Amygdala (tissue), 56 donors: ENCODE results near the gene RGS6.

Source experiments
- DNase-seq, 56 donors: peaks; one replicate each; lab custom pipeline; 2025; lab: John Stamatoyannopoulos, UW

The RGS6 gene

DNA sequence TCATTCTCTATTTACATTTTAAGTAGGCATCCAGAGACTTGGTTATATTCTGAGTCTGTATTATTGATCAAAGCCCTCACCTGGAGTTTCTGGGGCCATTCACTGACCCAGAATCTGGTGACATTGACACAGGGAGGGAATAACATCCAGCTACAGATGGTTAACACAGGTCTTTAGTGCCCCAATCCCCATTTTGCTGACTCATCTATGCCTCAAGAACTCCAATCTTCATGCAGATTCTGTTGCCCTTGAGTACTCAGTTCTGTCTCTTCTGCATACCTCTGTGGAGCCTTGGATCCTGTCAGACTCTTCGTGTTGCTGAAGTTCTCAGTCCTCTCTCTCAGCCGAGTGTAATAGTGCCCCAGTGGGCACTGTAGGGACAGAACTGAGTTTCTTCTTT, 208.9 kb downstream of the RGS6 start:
- DNase-seq: no peak

DNA sequence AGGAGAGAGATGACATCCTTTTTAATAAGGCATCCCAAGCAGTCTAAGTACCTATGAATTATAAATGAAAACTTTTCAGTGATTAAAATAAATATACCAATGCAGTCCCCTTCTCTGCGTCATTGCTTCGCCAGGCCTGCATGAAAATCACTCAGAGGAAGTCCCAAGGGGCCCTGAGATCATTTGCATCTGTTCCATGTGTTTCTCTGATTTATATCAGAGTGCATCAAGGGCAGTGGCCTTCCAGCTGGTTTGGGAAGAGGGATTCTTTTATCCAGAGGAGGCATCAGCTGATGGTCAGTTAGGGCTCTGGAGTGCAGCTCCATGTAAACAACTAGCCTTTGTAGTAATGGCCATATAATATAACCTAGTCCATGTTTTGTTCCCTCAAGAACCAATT, 210.1 kb downstream of the RGS6 start:
- DNase-seq: no peak

DNA sequence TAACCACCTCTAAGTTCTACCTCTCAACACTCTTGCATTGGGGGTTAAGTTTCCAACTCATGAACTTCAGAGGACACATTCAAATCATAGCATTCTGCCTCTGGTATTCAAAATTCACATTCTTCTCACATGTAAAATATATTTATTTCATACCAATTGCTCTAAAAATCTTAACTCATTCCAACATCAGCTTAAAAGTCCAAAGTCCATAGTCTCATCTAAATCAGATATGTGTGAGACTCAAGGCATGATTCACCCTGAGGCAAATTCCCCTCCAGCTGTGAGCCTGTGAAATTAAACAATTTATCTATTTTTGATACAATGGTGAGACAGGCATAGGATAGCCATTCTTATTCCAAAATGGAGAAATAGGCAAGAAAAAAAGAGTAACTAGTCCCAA, 214.0 kb downstream of the RGS6 start:
- DNase-seq: no peak

DNA sequence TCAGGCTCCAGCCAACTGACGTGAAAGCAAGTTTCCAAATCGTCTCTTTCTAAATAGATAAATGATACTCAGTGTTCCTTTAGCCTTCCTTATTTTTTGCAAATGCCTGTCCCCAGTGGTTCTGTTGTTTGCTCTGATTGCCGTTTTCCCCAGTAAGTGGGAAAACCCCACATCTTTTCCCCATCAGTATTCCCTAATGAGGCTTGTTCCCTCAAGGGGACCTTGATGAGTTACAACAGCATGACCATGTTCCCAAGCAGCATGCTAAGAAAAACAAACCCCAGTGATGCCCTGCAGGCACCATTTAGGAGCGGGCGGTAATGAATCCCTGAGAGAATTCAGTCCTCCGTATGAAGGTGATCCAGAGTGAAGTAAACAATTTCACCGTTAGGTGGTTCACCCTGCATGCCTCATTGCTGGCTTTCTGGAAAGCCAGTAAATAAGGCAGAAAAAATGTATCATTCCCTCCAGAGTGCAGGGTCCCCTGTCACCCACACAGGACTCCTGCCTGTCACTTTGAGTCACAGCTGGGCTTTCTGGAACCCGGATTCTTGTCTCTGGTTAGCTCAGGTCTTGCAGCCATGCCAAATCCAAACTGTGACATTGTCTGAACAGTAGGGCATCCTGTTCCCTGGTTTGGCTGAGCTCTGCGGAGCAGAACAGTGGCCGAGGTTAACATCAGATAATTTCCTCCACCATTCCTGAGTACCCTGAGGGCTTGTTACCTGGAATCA, 222.6 kb downstream of the RGS6 start:
- no peak for DNase-seq

DNA sequence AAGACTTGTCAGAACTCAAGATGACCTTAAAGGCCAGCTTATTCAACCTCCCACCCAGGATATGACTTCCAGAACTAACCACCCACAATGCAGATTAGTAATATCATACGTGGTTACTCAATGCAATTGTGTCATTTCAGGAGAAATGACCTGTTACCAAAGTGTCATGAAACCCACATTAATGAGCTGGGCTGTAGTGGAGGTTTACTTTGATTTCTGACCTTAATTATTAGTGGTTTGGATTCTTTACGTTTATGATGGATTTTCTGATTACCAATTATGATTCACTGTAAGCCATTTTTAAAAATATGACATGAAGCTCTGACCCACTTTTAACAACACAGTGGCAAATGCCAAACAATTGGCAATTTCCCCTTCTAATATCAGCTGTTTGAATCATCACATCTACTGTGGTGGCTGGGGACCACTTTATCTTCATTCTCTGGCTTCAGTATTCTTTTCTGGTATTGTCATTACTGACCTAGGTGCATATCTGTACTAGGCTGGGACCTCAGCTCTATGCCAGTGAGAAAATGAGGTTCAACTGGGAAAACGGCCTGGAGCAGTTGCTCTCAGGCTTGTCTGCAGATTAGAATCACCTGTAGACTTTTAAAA, 223.3 kb downstream of the RGS6 start:
- no peak for DNase-seq

DNA sequence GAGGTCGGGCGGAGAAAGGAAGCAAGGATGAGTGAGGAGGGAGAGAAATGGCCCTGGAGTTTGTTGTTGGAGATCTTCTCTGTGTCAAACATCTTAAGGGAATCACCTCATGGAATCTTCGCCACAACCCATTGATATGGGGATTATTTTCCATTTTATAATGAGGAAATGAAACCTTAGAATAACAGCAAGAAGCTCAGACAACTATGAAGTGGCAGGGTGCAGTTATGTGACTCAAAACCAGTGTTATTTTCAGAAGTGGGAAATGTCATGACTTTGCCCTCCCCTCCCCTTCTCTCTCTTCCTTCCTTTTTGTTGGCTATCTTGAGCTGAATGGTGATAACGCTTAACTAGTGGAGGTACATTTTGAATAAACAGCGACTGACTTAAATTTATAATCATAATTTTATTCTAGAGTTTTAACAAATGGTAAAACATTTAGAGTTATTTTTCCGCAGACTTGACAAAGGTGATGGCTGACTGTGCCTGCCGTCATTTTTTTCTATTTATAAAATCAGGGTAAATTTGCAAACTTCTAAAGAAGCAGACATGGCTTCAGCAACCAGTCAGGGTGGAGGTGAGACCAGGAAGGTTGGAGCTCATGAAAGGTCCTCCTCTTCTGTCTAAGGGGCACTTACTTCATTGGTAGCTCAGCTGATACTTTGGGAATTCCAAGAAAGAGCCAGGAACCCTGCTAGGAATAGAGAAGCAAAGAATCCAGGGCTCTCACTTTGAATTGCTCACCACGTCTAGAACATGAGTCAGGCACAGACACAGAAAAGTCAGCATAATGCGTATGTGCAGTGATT, 232.4 kb downstream of the RGS6 start:
- DNase-seq: no peak

DNA sequence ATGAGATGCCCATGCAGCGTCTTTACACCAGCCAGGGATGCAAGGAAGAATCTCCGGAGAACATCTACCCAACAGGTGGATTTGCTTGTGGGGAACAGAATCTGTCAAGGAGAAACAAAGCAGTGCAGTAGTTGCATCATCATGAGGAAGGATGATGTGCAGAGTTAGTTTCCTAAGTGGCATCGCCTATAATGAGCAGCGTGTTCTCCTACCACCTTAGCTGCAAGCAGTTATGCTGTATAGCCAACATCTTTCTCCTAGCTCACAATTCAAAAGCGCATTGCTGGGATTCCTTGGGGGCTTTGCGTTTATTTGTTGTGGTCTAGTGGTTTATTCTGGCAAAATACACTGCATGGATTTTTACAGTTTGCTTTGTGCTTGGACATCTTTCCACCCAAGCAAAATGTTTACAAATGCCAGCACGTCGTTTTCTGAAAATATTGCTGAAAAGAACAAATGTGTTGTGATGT, 233.0 kb downstream of the RGS6 start:
- peak in 2 of 56 donors; percentile 5 to 38 for DNase-seq

DNA sequence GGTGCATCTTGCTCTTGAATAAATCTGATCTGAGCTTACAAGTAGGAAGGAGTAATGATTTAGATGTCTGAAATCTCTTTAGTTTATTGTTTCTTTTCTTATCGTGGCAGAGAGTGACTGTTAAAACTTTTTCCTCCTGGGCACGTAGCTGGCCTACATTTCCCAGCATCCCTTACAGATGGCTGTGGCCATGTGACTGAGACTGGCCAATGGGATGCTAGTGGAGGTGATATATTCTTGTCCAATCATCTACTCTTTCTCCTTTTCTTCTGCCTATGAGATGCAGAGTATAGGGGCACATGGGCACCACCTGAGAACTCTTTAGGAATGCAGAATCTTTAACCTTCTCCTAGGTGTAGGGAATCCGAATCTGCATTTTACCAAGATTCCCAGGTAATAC, 237.3 kb downstream of the RGS6 start:
- no peak for DNase-seq

DNA sequence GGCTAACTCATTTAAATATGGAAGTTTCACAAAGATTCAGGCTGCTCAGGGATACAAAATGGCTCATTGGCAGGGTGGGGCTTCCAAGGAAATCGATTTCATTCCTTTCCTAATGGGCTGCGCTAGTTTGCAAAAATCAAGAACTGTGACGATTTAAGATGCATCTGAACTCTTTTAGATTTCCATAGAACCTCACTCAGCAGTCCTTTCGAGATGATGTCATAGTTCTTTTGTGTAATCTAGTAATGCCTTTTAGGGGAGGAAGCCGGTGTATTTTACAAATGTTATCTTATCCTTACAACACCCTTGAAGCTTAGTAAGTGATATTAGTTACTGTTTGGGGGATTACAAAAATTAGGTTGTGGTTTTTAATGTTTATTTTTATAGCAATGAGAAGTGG, 239.8 kb downstream of the RGS6 start:
- no peak for DNase-seq

DNA sequence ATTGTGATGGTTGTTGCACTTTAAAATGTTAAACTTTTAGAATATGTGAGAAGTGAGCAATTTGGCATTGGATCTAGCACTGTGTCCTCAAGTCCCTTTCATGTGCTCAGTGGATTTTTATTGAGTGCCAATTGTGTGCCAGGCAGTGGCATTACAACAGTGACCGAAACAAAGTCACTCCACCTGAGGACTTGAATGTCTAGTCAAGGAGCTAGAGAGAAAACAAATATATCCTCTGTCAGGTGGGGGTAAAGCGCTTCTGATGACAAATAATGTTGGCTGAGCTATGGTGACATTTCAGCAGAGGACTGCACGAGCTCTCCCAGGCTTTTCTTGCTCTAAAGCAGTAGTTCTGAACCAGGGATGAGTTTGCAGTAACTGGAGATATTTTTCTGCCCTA, 240.4 kb downstream of the RGS6 start:
- no peak for DNase-seq

DNA sequence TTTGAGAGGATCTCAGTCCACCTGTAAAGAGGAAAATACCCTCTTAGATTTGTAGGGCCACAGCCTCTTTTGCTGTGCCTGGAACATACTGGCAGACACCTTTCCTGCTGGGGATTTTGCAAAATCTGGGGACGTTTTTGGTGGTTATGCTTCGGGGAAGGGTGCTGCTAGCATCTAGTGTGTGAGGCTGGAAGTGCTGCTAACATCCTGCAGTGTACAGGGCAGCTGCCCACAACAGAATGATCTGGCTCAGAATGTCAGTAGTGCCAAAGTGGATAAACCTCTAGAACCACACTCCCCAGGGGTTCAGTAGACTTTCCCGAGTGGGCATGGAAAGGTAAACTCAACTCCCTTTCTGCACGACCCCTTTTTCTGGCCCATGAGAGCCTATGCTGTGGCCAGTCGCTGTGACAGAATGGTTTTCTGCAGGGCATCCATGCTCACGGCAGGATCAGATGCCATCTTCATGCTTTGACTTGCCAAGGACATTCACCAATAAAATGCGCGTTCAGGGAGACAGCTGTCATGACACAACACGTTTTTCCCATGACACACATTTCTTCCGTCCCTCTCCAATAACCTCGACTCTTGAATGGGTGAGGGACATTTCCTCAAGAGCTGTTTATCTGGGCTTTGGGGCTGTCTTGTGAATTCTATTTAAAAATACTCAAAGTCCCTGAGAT, 240.9 kb downstream of the RGS6 start:
- DNase-seq: no peak

DNA sequence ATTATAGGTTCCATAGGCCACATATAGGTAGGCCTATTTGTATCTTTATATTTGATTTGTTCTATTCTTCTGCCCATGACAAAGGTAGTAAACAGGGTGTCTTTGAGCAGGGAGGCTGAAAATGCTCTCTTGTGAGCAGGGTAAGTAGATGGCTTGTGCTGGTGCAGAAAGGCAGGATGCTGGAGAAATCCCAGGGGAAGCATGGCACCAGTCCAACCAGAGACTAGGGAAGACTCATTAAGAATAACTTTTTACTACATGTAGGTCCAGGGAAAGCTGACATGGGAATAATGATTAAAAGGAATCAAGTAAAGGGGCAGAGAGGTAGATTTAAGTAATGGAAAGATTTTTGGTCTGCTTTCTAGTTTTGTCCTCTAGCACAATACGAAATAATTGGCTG, 245.0 kb downstream of the RGS6 start:
- no peak for DNase-seq

DNA sequence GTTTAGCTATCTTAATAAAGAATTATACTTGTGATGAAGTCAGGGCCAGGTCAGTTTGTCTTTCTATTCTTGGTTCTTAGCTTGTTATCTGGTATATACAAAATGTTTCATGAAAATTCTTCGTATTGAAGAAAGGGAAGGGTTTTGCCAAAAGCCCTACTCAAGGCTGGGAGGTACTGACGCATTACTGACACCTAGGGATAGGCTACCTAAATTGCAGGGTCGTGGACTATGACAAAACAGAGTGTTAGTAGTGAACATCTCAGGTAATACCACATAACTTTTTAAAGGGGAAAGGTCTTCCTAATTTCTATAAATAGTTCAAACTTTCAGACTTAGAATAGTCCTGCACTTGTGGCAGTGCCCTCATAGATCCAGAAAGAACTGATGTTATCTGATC, 246.3 kb downstream of the RGS6 start:
- DNase-seq: no peak

DNA sequence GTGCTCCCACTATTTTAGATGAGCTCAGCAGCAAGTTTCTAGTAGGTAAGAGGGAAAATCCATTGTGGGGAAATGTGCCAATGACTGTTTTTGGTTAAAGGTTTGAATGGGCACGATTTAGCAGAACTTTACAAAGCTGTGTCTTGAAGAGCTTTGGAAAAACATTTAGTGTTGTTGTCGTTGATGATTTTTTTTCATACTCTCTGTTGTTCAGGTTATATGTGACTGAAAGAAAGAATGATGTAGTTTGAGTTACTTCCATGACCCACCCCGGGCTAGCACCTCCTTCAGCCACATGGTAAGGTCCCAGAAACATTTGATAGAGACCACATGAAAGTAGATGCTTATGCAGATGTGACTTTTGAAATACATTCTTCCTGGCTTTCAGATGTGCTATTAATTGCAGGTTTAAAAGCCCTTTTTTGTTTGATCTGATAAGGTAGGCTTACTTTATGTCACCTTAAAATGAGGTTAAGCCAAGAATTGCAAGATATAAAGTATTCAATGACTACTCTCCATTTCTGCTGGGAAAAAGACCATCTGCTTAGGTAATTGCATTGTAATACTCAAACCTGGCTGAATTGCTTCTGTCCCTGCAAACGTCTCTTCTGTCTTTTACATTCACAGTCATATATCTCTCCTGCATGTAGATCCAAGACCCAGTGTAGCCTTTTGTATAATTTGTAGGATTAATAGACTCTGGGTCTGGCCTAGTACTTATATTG, 250.6 kb downstream of the RGS6 start:
- DNase-seq: no peak

DNA sequence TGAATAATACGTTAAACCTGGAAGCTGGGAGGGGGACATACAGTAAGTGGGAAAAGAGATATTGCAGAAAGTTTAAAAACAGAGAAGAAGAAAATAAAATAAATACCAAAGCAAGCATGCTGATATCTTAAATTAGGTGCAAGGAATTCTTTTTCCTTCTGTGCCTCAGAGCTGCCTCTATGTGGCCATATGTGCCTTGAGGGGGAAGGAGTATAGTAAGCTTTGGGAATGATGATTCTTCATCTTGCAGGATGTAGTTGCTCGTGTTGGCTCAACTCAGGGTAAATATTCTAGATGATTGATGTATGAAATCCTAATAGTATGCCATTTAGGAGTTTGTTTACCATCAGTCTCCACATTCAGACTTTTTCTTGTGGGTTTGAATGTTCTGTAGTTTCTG, 251.4 kb downstream of the RGS6 start:
- no peak for DNase-seq

DNA sequence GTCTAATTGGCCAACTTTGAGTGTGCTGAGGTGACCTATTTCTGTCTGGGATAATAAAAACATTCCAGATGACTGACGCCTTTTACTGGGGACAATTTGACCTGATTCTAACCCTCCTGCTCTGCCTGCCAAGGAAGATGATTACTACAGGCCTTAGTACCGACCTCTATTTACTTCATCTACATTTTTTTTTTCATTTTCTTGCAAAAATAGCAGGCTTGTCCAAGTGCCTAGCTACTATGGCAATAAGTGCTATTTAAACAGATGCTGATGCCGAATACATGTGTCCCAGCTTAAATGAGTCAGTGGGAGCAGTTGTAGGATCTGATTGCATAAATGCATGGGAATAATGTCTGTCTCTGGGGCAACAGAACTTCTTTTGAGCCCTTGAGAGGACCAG, 254.3 kb downstream of the RGS6 start:
- peak in 3 of 56 donors; percentile 5 to 20 (median 11) for DNase-seq

DNA sequence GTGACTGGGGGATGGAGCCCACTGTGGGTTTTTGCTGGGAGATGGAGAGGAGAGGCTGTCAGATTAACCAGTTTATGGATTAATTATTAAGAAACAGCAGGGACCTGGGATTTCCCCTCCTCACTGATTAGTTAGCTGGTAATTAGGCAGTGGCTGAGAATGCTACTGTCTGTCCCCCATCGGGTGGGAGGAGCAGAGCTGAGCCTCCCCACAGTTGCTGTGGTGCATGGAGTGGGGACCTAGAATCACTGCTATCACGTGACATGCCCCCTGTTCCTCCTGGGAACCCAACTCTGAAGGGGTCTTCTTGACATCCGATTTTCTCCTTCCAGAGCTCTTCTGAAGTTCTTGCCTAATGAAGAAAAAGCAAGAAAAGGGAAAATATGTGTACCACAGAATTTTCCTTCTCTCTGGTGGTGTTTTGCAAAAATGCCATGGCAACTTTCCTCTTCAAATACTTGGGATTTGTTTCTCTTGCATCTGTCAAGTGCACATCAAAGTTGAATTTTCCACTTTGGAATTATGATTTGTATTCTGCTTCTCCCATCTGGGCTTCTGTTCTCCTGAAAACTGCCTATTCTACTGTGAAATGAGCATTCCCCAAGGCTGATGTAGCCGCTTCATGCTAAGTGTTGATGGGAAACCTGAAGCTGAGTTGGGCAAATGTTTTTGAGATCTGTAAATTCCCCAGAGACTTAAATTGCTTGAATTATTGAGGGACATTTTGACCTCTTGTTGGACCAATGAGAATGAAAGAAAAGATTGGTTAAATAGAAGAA, 264.2 kb downstream of the RGS6 start:
- DNase-seq: no peak

DNA sequence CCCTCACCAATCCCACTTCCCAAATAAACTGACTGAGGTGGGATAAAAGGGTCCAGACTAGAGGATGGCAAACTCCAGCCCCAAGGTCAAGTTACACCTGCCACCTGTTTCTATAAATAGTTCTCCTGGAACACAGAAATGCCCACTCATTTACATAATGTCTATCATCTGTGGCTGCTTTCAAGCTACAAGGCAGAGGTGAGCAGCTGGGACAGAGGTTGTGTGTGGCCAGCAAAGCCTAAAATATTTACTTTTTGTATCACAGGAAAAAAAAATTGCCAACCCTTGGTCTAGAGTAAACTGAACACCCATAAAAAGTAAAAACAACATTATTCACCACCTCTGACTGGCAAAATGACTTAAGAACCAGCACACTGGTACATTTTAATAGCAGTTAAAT, 269.4 kb downstream of the RGS6 start:
- no peak for DNase-seq

DNA sequence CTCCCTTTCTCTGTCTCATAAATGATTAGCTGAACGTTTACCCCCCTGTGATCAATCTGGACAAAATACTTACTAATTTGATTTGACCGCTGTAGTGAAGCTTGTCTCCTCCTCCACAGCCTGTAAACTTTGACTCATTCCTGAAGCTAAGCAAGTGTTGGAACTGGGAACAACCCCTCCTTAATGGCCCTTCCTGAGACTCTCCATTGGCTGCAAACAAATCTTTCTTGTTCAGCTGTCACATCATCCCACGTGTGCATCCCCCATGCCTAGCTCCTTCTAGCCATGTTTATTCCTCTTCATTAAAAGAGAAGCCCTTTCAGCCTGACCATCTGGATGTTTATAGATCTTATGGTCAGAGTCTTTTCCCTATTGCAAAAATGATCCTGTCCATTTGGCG, 281.2 kb downstream of the RGS6 start:
- DNase-seq: no peak

DNA sequence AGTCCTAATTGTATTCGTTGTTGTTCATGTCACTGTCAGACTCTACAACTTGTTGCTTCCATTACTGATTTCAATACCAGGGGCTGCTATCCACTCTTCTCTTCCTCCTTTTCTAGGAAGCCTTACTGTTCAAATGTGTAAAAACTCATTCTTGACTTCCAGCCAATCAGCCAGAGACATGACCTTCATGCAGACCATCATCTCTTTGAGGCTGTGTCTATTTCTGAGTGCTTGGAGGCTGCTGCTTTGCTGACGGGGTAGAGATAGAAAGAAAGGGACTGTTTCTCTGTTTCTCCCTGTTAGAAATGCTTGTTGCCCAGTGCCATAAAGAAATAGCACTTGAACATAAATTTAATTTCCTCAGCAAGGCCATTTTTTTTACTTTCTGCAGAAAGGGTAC, 282.9 kb downstream of the RGS6 start:
- DNase-seq: no peak
